RWPE1 (cell line): ENCODE measurements around the gene CD79A.

Experiments used
- CTCF ChIA-PET: fragments of 350-600 bp; sonication (Branson Sonifier 250); formaldehyde crosslinking; extraction: SDS; loops from one replicate; lab custom pipeline; 2021; lab: Yijun Ruan, JAX
- POLR2A ChIA-PET: fragments of 400-600 bp; formaldehyde crosslinking; extraction: SDS; loops from one replicate; lab custom pipeline; 2020; ENCODE audit warnings: antibody characterized with exemption; ENCODE audit not compliant: low non-redundant PET; lab: Yijun Ruan, JAX
- DNase-seq: peaks from one replicate; pipeline ENCODE4 v3.0.0; 2012; ENCODE audit warnings: low spot score
- H3K27ac ChIP-seq: fragments of 450-650 bp; 2 replicates; pipeline ENCODE4 v1.5.1; 2017
- TF ChIP-seq, protein P1 (sequence below): fragments of 450-650 bp; conservative IDR thresholded peaks from 2 replicates; pipeline ENCODE4 v1.5.1; 2017; ENCODE audit warnings: low read depth, mild to moderate bottlenecking

Gene CD79A

GRCh38 chr19:41920882-41921576 lies 44.0 kb downstream of the CD79A start:
- H3K27ac ChIP-seq: no peak overlapping the region
- TF ChIP-seq, protein P1, sequence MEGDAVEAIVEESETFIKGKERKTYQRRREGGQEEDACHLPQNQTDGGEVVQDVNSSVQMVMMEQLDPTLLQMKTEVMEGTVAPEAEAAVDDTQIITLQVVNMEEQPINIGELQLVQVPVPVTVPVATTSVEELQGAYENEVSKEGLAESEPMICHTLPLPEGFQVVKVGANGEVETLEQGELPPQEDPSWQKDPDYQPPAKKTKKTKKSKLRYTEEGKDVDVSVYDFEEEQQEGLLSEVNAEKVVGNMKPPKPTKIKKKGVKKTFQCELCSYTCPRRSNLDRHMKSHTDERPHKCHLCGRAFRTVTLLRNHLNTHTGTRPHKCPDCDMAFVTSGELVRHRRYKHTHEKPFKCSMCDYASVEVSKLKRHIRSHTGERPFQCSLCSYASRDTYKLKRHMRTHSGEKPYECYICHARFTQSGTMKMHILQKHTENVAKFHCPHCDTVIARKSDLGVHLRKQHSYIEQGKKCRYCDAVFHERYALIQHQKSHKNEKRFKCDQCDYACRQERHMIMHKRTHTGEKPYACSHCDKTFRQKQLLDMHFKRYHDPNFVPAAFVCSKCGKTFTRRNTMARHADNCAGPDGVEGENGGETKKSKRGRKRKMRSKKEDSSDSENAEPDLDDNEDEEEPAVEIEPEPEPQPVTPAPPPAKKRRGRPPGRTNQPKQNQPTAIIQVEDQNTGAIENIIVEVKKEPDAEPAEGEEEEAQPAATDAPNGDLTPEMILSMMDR: no peak
- ChIA-PET POLR2A (no interaction called here), CTCF (no interaction called here)
- DNase-seq: no peak

DNA sequence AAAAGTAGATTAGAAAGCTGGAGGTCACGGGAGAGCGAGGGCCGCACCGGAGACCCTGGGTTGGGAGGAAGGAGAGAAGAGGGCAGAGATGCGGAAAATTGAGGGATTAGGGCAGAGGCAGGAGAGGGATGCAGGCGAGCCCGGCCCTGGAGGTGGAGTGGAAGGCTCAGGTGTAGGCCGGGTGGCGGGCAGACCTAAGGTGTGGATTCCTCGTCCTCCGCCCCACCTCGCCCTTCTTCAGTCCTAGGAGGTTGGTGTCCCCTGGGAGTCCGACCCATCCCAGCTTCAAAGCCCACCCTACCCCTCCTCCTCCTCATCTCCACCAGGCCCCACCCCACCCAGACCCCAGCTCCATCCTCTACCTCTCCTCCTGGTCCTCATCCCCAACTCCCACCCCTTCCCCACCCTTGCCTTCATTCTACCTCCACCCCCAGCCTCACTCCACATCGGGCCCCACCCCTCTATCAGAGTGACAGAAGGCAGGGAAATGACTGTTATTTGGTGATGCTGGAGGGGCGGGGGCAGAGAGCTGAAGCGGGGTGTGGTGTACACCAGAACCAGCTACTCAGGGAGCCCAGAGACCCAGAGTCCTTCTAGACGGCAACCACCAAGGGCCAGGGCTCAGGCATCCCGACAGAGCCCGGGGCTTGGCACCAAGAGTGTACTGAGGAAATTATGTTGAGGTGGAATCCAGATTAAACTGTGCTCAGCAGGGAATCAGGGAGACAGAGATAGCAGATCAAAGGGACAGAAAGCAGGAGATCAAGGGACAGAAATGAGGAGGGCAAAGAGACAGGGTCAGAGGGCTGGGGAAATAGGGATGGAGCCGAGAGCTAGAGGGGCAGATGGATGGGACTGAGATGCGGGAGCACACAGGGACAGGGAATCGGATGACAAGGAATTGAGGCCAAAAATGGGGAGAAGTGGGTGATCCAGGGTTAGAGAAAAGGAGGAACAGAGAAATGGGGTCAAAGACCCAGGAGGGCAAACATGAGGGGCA lies 44.8 kb downstream of the CD79A start:
- no peak overlapping the region for H3K27ac ChIP-seq
- CTCF ChIA-PET: no interaction called here
- POLR2A ChIA-PET: no interaction called here
- no peak for DNase-seq
- TF ChIP-seq, protein P1: no peak

DNA sequence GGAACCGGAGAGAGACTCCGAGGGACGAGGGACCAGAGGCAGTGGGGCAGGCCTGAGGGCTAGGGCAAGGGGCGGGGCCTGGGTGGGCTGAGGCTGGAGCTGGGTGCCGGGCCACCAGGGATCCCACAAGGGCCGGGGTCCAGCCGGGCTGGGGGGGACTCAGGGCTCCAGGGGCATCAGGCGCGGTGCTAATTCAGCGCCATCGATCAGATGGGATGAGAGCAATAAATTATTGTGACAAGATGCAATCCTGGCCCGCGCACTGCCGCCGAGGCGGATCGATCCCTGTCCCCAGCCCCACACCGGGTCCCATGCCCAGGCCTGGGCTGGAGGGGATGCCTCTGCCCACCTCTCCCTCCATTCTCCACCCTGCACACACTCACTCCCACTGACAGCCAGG lies 45.5 kb downstream of the CD79A start:
- no peak overlapping the region for H3K27ac ChIP-seq
- ChIA-PET POLR2A (no interaction called here), CTCF (no interaction called here)
- no peak for DNase-seq
- TF ChIP-seq, protein P1: no peak

DNA sequence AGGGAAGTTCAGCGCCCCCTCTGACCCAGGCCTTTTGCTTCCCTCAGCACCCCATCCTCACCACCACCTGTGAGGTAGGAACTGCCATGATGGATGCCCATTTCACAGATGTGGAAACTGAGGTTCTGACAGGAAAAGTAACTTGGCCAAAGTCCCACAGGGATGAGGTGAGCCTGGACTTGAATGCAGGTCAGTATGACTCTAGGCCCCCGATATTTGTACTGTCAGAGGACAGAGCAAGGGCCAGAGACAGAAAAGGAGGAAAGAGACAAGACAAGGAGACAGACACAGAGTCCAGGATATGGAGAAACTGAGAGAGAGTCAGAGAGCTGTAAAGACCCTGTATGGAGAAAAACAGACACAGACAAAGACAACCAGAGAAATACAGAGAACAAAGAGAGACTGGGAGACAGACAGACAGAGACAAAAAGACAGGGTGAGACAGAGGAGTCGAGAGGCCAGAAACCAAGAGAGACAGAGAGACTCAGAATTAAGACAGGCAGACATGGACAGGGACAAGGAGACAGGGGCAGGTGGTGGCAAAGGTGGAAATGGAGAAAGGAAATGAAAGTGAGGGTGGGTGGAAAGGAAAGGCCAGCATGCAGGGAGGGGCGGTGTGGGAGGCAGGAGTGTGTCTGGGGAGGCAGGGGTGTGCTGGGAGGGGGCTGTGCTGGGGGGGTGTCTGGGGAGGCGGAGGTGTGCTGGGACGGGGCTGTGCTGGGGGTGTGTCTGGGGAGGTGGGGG lies 46.1 kb downstream of the CD79A start:
- ChIA-PET CTCF (no interaction called here), POLR2A (no interaction called here)
- H3K27ac ChIP-seq: no peak overlapping the region
- DNase-seq: no peak
- TF ChIP-seq, protein P1: no peak

GRCh38 chr19:41924151-41925145 lies 47.4 kb downstream of the CD79A start:
- POLR2A ChIA-PET: interaction anchor here (0.6 kb wide), 1 partner anchor 18 kb away, joined by 4 read pairs; no protein-coding TSS in a partner anchor
- TF ChIP-seq, protein P1: no peak
- H3K27ac ChIP-seq: no peak overlapping the region
- no peak for DNase-seq
- CTCF ChIA-PET: interaction anchor here (1.0 kb wide), 1 partner anchor 51 kb away, joined by 3 read pairs; no protein-coding TSS in a partner anchor
